Measurements from ENCODE around the gene PHKA1.
"Not testable (repeated sequence)": the region's sequence is repeated elsewhere in the genome, so short reads cannot be mapped to it uniquely, and the experiment has no call there.

Gene PHKA1

DNA sequence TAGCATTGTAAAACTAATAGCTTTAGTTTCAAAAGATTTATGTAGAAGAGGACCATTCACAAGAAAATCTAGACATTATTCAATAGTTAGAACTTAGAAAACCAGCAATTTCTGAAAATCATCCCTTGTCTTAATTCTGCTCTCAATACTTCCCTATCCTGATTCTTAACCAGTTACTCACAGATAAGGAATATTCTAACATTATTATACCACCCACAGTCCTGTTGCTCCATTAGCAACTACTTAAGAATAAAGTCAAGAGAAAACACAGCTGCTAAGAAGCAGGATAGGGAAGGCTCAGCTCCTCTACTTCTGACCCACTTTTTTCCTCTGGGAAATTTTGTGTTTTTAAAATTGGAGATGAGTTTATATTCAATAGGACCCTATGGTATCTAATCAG, 47.7 kb downstream of the PHKA1 start:
- no peak for DNase-seq (ENCODE audit: low read depth)

DNA sequence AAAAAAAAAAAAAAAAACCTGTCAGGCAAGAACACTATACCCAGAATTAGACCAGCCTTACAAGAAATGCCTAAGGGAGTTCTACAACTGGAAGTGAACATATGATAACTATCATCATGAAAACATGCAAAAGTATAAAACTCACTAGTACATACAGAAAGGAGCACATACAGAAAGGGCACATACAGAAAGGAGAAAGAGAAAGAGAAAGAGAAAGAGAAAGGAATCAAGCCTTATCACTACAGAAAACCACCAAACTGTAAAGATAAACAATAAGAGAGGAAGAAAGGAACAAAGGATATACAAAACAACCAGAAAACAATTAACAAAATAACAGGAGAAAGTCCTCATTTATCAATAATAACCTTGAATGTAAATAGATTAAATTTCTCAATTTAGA, 50.4 kb downstream of the PHKA1 start:
- DNase-seq (ENCODE audit: low read depth), result no peak

DNA sequence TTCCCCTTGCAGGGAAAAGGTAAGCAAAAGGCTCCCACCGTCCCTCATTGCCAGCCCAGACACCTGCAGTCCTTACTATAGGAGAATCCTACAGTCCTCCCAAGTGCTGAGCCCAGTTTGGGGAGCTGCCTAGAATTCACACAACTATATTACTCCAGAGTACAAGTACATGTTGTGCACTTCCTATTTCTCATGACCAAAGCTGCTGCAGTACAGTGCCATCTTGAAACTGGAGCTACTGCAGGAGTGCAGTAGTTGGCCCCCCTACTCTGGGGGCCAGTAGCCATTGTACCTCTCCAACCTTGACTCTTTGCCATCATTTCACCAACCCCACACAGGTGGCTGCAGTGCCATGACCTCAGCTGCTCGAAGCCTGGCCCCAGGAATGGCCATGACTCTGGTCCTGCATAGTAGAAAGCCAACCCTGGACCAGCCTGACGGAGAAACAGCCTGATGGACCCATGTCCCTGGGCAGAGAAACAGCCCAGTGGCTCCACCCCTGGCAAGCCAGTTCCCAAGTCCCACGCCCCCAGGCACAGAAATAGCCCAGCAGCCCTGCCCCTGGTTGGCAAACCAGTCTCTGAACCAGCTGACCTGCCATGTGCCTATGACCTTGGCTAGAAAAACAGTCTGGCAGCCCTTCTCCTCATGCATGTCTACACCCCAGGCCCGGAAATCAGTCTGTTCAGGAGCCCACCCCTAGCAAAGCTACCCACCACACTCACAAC, 51.9 kb downstream of the PHKA1 start:
- DNase-seq (ENCODE audit: low read depth), result no peak

DNA sequence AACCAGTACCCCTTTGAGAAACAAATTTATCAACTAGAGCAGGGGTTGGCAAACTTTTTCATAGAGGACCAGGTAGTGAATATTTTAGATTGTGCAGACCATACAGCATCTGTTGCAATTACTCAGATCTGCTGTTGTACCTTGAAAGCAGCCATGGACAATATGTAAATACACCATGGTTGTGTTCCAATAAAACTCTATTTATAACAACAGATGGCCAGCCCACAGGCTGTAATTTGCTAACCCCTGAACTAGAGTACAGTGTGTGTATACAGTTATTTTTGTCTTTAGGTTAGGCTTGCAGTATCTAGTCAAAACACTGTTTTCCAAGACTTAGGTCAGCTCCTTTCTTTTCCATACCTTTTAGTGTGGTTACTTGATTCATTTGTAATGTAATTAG, 54.4 kb downstream of the PHKA1 start:
- DNase-seq (ENCODE audit: low read depth), result no peak

- DNase-seq (ENCODE audit: low read depth), result no peak
Observed at GRCh38 chrX:72652082-72652481, 62.0 kb downstream of the PHKA1 start.

DNA sequence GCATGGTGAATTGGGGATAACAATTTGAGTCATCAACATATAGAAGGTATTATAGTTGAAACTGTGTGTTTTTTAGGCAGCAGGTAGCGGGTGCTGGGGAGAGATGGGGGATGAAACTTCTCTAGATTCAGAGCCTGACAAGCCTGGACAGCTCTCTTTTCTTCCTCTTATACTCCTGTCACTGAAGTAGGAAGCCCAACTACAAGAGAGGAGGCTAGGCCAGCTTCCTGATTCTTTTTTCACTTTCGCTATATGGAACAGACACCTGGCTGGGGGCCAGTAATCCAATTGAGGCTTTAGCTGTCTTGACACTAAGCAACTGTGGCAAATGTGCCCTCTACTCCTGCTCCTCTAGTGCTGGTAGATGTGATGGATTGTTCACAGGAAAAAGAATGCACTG, 69.2 kb downstream of the PHKA1 start:
- no peak for DNase-seq (ENCODE audit: low read depth)

DNA sequence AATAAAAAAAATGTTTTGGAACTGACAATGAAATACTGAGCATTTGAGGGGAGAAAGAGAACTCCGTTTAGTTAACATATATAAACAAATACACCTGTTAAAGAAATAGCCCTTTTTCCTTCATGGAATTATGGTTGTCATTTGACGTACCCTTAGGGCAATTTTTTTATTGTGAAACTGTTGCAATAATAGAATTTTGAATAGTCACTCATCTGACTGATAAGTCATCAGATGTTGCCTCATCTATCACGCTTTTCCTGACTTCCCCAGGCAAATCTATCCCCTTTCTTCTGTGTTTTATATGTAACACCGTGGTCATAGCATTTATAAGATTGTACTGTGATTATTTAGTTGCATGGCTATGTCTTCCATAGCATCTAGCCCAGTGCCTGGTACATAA, 72.5 kb downstream of the PHKA1 start:
- DNase-seq (ENCODE audit: low read depth), result no peak

DNA sequence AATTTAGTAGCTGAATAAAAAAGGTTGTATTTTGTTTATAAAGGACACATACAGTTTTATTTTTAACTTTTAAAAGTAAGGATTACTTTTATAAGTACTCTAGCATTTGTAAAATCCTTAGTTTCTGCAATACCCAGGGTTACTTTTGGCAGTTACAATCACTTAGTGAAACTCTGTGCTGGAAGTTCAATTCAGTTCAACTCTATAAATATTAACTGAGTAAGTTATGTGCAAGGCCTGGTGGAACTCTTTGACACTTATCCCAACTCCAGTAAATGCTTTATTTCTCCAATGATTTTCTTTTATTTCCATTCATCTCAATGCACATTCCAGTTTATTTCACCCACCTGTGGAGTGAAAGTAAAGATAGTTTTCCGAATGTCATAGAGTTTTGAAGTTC, 78.2 kb downstream of the PHKA1 start:
- DNase-seq (ENCODE audit: low read depth), result no peak

- DNase-seq (ENCODE audit: low read depth), result no peak
Observed at GRCh38 chrX:72634331-72634730, 79.8 kb downstream of the PHKA1 start.

GRCh38 chrX:72630185-72630584, 83.9 kb downstream of the PHKA1 start:
- no peak for DNase-seq (ENCODE audit: low read depth)

- DNase-seq (ENCODE audit: low read depth), result no peak
Observed at GRCh38 chrX:72624194-72624593, 89.9 kb downstream of the PHKA1 start.

DNA sequence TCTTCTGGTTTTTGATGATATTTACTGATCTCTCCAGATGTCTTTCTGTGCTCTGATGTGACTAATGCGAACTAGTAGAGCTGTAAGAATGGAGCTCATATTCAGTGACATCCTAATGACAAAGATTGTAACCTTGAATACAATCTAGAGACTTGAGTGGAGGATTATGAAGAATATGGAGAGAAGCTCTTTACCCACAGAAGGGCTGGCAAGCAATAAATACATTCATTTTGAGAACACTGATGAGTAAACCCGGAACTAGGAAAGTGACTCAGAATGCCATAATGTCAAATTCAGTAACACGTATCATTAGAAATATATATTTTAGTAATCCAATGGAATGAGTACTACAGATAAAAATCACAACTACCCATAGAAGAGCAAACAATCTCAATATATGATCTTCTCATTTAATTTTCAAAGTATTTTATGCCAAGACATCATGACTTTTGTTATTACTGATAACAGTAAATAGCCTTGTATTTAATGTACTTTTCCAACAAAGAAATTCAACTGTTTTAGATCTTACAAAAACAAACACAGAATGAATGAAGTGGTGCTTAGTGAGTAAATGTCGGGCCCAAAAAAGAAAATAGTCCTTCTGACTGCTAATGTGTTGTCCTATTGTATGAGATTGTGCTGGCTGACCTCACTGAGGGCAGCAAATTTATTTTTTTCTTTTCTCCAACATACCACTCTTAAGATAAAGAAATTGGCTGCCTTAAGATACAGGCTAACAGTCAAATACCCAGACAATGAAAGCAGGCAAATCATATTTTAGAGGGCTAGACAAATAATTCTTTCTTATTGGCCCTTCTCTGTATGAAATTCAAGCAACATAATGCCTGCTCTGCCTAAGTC, 92.3 kb downstream of the PHKA1 start:
- DNase-seq (ENCODE audit: low read depth), result no peak

DNA sequence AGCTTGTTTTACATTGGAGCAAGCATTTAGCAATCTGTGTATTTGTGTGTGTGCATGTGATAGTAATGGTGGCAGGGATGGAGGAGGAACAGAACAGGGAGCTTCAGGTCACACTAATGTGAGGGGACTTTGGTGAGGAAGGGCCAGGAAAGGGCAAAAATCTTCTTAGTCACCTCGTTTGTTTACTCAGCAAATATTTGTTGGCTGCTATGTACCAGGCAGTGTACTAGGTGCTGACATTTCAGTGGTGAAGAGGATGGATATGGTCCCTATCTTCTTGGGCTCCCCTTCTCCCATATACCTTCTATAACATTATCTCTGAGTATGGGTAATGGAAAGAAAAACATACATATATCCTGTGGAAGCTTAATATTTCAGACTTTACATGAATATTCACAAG, 92.9 kb downstream of the PHKA1 start:
- DNase-seq (ENCODE audit: low read depth), result no peak

- no peak for DNase-seq (ENCODE audit: low read depth)
Observed at GRCh38 chrX:72620550-72621145, 93.5 kb downstream of the PHKA1 start.

DNA sequence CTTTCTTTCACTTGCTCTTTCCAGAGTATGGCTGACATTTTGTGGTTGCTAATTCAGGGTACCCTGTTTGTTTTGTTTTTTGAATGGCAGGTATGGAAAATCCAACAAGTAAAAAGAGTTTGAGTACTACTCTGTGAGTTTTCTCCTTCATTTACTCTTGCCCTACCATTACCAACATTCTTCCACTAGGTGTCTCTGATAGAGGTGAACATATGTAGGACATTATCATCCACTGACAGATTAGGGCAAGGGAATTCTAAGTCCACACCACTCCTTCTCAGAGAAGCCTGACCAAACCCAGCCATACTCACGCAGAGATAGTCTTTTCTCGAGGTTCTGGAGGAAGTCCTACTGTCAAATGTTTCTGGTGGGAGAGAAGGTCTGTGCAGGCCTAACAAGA, 104.8 kb downstream of the PHKA1 start:
- no peak for DNase-seq (ENCODE audit: low read depth)

DNA sequence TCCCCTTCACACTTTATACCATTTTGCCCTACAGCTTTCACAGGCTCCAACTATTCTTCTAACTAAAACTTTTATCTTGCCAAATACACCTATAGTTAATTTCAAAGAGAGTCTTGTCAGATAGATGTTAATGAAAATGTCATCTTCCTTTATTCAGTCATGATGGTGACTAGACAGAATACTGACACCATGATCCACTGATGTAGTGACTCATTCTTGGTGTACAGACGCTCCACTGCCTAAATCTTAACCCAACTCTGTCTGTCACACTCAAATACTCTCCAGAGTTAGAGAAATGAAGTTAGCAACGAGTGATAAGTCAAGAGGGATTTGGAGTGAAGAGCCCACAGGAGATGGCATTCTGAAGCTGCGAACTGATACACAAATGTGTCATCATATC, 109.4 kb downstream of the PHKA1 start:
- DNase-seq (ENCODE audit: low read depth), result no peak

GRCh38 chrX:72604112-72604511, 110.0 kb downstream of the PHKA1 start:
- no peak for DNase-seq (ENCODE audit: low read depth)

- DNase-seq (ENCODE audit: low read depth), result not testable (repeated sequence)
Observed at GRCh38 chrX:72591038-72591437, 123.1 kb downstream of the PHKA1 start.

DNA sequence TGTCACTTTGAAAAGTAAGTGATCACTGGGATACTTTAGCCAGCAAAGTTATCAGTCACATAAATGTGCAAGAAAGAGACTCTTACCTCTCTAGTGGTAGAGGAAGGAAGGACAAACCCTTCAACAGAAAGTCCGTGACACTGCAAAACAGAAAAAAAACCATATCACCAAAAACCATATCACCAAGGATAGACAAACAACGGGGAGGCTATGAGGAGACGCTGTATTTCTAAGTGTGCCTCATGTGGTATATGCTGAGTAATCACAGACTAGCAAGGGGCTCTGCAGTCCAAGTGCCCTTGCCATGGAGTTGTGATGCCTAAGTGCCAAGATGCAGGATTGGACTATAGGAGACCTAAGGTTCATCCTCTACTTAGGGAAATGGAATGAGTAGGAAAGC, 129.9 kb downstream of the PHKA1 start:
- DNase-seq (ENCODE audit: low read depth), result no peak

- no peak for DNase-seq (ENCODE audit: low read depth)
Observed at GRCh38 chrX:72576141-72576894, 137.8 kb downstream of the PHKA1 start.

DNA sequence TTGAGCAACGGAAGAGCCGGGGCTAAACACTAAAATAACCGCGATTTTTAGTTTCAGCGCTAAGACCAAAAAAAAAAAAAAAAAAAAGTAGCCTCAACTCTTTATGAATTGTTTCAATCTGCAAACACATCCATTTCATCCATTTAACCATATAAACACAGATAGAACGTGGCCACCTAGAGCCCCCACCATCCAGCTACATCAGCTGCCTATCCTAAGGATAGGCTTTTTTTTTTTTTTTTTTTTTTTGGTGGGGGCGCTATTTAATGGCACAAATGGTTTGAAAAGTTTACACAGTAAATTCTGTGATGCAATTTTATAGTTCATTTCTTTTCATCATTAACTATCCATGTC, 141.0 kb downstream of the PHKA1 start:
- no peak for DNase-seq (ENCODE audit: low read depth)
